NCI-H2081 treated with DMSO at 0.1 percent for 48 hours (cell line): ENCODE data around the gene ATXN7L1.
"Not testable (repeated sequence)": the region's sequence is repeated elsewhere in the genome, so short reads cannot be mapped to it uniquely, and the experiment has no call there.

Experiments
- DNase-seq: peaks from one replicate; lab custom pipeline; 2025; lab: John Stamatoyannopoulos, UW

Gene ATXN7L1

GRCh38 chr7:105800849-105801534 lies 75.4 kb downstream of the ATXN7L1 start:
- DNase-seq: no peak

GRCh38 chr7:105800442-105800841 lies 76.0 kb downstream of the ATXN7L1 start:
- no peak for DNase-seq

- DNase-seq: no peak
These were observed 76.7 kb downstream of the ATXN7L1 start for GRCh38 chr7:105799677-105800076.

DNA sequence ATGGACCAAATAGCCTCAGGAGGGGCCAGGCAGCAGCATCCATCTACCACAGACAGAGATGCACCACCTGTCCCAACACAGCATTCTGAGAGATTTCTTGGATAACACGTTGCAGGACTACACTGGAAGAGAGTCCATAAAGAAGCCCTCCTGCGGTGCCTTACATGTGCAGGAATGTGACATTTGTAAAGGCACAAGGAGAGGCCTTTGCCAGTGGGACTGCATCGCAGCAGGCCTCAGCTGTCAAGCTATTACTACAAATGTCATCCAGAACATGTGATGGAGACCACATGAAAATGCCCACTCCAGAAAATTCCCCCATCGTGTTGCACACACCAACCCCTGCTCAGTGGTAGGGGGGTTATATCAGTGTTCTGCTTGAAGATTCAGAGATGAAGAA lies 77.4 kb downstream of the ATXN7L1 start:
- no peak for DNase-seq

DNA sequence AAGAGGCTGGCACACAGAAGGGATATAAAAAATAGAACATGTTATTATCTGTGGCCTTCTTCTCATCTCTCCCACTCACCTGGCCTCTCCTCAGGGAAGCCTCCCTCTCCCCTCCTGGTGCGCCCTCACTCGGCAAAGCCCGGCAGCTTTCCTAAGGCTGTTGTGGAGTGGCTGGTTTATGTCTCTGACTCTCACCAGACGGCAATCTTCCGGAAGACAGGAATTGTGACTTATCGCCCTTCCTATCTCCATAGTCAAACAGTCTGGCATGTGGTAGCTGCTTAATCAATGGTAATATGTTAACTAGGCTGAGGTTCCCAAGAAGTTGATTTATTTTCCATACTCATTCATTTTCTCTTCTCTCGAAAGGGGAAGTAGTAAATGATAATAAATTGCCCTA lies 78.7 kb downstream of the ATXN7L1 start:
- DNase-seq: no peak

- no peak for DNase-seq
These were observed 80.0 kb downstream of the ATXN7L1 start for GRCh38 chr7:105796365-105796764.

- DNase-seq: no peak
These were observed 81.4 kb downstream of the ATXN7L1 start for GRCh38 chr7:105794741-105795729.

- DNase-seq: no peak
These were observed 83.7 kb downstream of the ATXN7L1 start for GRCh38 chr7:105792488-105793370.

DNA sequence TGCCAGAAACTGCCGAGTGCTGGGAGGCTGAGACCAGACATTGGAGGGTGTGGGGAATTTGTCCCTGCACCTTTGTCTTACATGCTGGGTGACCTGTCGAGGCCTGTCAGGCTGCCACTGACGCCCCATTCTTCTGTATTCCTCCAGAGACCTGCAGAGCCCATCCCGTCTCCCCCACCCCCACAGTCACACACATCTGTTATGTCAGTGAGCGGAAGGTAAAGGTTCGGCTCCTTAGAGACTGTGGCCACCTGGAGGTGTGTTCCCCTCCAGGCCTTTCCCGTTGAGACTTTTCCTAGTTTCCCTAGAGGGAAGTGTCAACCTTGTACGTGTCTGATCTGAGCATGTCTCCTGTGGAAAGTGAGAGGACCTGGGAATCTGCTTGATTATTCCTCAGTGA lies 84.5 kb downstream of the ATXN7L1 start:
- no peak for DNase-seq

GRCh38 chr7:105790996-105791395 lies 85.4 kb downstream of the ATXN7L1 start:
- DNase-seq: no peak

- not testable (repeated sequence) for DNase-seq
These were observed 85.9 kb downstream of the ATXN7L1 start for GRCh38 chr7:105790452-105790851.

GRCh38 chr7:105788816-105789349 lies 87.5 kb downstream of the ATXN7L1 start:
- no peak for DNase-seq

GRCh38 chr7:105788356-105788755 lies 88.0 kb downstream of the ATXN7L1 start:
- DNase-seq: no peak

GRCh38 chr7:105787793-105788192 lies 88.6 kb downstream of the ATXN7L1 start:
- no peak for DNase-seq

- no peak for DNase-seq
These were observed 89.6 kb downstream of the ATXN7L1 start for GRCh38 chr7:105786520-105787470.

- DNase-seq: no peak
These were observed 93.9 kb downstream of the ATXN7L1 start for GRCh38 chr7:105782391-105783042.

DNA sequence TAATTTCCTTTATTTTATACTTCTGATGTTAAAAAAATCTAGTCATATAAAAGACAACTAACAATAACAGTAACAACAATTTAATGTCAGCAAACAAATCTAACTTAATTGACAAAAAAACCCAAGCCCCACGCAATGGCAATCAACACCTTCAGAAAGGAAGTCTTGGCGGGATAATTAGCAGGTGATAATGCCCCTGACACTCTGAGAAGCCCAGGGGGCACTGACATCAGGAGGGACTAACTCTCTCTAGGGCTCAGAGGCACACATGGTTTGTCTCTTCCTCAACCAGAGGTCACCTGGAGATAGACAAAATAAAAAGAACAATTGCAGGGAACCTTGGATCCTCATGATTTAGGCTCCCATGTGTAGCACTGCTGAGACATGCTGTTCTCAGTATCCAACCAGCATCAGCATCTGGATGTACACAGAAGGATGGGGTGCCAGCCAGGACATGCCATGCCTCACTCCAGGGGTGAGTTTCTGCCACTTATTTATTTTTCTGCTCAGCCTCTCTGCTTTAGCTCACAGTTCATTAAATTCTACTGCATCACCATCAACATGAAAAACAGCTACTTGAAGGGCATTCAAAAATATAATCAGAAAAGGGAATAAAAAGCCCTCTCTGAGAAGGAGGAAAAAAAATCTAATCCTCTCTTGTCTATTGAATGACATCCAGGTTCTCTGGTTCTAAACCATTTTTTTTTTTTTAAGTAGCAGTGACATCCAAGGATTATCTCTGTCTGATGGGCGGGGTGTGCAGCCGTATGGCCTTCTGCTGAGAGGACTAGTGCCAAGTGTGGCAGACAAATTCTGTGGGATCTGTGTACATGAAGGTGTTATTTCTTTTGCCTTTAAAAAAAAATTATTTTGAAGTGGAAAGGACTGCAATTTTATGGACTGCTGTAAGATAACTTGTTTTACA lies 96.3 kb downstream of the ATXN7L1 start:
- no peak for DNase-seq

GRCh38 chr7:105778956-105779355 lies 97.4 kb downstream of the ATXN7L1 start:
- no peak for DNase-seq
